BLaER1 treated with 17β-estradiol and CSF1 and Interleukin-3, amounts not matched to agents 10 nM and 100 nM (cell line): Measurements from ENCODE around the gene TFF3.

Experiments used
- H3K27ac ChIP-seq, 11 experiments: shearing (Covaris generic); formaldehyde crosslinking; 2 replicates each; pipeline ENCODE4 v1.8.1; 2022
- H3K27me3 ChIP-seq, 11 experiments: shearing (Covaris generic); formaldehyde crosslinking; 2 replicates each; pipeline ENCODE4 v1.8.1; 2022
- H3K36me3 ChIP-seq, 11 experiments: shearing (Covaris generic); formaldehyde crosslinking; 2 replicates each; pipeline ENCODE4 v1.8.1; 2022
- H3K4me1 ChIP-seq, 10 experiments: shearing (Covaris generic); formaldehyde crosslinking; 2 replicates each; pipeline ENCODE4 v1.8.1; 2022
- H3K4me2 ChIP-seq, 11 experiments: shearing (Covaris generic); formaldehyde crosslinking; 2 replicates each; pipeline ENCODE4 v1.8.1; 2022
- H3K4me3 ChIP-seq, 10 experiments: shearing (Covaris generic); formaldehyde crosslinking; 2 replicates each; pipeline ENCODE4 v1.8.1; 2022
- H3K9ac ChIP-seq, 11 experiments: shearing (Covaris generic); formaldehyde crosslinking; 2 replicates each; pipeline ENCODE4 v1.8.1; 2022
- H3K9me3 ChIP-seq, 11 experiments: shearing (Covaris generic); formaldehyde crosslinking; replicated peaks in 1 of 11; 2 replicates each; pipeline ENCODE4 v1.8.1; 2022
- H4K20me1 ChIP-seq, 11 experiments: shearing (Covaris generic); formaldehyde crosslinking; 2 replicates each; pipeline ENCODE4 v1.8.1; 2022
- Cebpa-rat ChIP-seq, 11 experiments: shearing (Covaris generic); IDR thresholded peaks; 2 replicates each; pipeline ENCODE4 v1.8.1; 2022

The TFF3 gene

GRCh38 chr21:42358261-42358660, 43.1 kb upstream of the TFF3 start:
- Histone ChIP-seq H3K9ac (no peak overlapping the region), H3K9me3 (peaks cover 36 to 55% (median 43%) of the 10 kb centered on the region in 11 experiments), H3K27me3 (0 out of 22 replicates have a peak, but pooled peaks cover 0 to 3% (median 0%) of the 10 kb centered on the region in 11 experiments), H3K4me3 (no peak overlapping the region), H3K27ac (no peak overlapping the region), H3K4me1 (peaks cover 7 to 32% (median 22%) of the 10 kb centered on the region in 10 experiments; a peak in 18 of 20 replicates), H3K36me3 (no peaks in the 10 kb centered on the region), H4K20me1 (no peaks in the 10 kb centered on the region), H3K4me2 (no peak overlapping the region)
- TF ChIP-seq Cebpa-rat (IDR thresholded peaks at IDR 0.05) = no peak

DNA sequence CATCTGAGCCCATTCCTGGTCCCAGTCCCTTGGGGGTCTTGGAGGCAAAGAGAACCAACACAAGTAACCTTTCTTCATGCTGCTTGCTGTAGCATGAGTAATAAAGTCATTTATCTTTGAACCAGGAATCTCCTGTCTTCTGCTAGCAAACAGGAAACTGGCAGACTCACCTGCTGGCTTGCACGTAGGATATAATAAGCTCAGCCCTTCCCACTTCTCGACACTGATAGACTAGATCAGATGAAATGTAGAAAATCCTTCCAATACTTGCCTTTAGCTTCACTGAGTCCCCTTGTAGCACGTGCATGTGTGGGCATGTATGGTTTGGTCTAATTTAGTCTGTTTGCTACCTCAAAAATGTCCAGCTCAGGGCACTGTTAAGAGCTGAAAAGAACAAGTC, 42.1 kb upstream of the TFF3 start:
- H3K9ac ChIP-seq = no peak overlapping the region
- no peak for TF ChIP-seq Cebpa-rat (IDR thresholded peaks at IDR 0.05)
- H3K9me3 ChIP-seq = peaks cover 36 to 57% (median 43%) of the 10 kb centered on the region in 11 experiments
- no peak overlapping the region for H3K27ac ChIP-seq
- peaks cover 0 to 23% (median 13%) of the 10 kb centered on the region in 10 experiments; a peak in 16 of 20 replicates for H3K4me1 ChIP-seq
- no peak overlapping the region for H3K4me3 ChIP-seq
- H4K20me1 ChIP-seq = no peaks in the 10 kb centered on the region
- H3K4me2 ChIP-seq = no peak overlapping the region
- H3K27me3 ChIP-seq = 0 out of 22 replicates have a peak, but pooled peaks cover 0 to 3% (median 0%) of the 10 kb centered on the region in 11 experiments
- no peaks in the 10 kb centered on the region for H3K36me3 ChIP-seq

DNA sequence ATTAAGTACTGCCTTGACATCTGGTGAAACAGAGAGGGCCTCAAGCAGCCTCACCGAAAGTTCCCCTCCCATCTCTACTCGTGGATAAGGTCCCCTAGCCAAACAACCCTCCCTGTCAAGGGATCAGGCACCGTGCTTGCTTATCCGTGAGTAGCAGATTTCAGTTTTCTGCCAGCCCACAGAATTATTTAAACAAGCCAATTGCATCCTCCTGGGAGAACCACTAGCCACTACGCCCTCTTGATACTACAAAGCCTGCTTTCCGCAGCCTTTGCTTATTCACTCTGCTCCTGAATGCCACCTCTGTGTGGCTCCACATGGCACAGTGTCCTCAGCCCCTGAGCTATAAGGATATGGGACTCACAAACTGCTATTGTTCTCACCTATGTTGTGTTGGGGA, 41.4 kb upstream of the TFF3 start:
- Histone ChIP-seq H3K9ac (no peak overlapping the region), H3K27me3 (0 out of 22 replicates have a peak, but pooled peaks cover 0 to 3% (median 0%) of the 10 kb centered on the region in 11 experiments), H3K27ac (no peak overlapping the region), H3K9me3 (peaks cover 36 to 57% (median 43%) of the 10 kb centered on the region in 11 experiments), H3K4me3 (no peak overlapping the region), H3K36me3 (no peaks in the 10 kb centered on the region), H3K4me1 (peaks cover 0 to 16% (median 10%) of the 10 kb centered on the region in 10 experiments; a peak in 12 of 20 replicates), H3K4me2 (no peak overlapping the region), H4K20me1 (no peaks in the 10 kb centered on the region)
- no peak for TF ChIP-seq Cebpa-rat (IDR thresholded peaks at IDR 0.05)

- Histone ChIP-seq H3K27me3 (no peaks in the 10 kb centered on the region), H3K4me3 (no peak overlapping the region), H3K9me3 (peaks cover 36 to 57% (median 43%) of the 10 kb centered on the region in 11 experiments), H3K27ac (no peak overlapping the region), H3K9ac (no peak overlapping the region), H3K4me1 (peaks cover 0 to 12% (median 7%) of the 10 kb centered on the region in 10 experiments; a peak in 12 of 20 replicates), H3K36me3 (no peaks in the 10 kb centered on the region), H4K20me1 (no peaks in the 10 kb centered on the region), H3K4me2 (no peak overlapping the region)
- no peak for TF ChIP-seq Cebpa-rat (IDR thresholded peaks at IDR 0.05)
These were observed 40.8 kb upstream of the TFF3 start for GRCh38 chr21:42356046-42356445.

- Histone ChIP-seq H3K9ac (no peak overlapping the region), H3K9me3 (peaks cover 29 to 48% (median 36%) of the 10 kb centered on the region in 11 experiments), H3K27ac (no peak overlapping the region), H3K4me3 (no peak overlapping the region), H3K36me3 (no peaks in the 10 kb centered on the region), H4K20me1 (no peaks in the 10 kb centered on the region), H3K4me1 (peaks cover 0 to 12% (median 7%) of the 10 kb centered on the region in 10 experiments; a peak in 12 of 20 replicates), H3K4me2 (peak overlapping the region in 9 of 11 experiments; percentile 6 to 51 (median 35); a peak in 13 of 22 replicates), H3K27me3 (no peaks in the 10 kb centered on the region)
- TF ChIP-seq Cebpa-rat (IDR thresholded peaks at IDR 0.05) = no peak
These were observed 38.4 kb upstream of the TFF3 start for GRCh38 chr21:42353623-42354022.

DNA sequence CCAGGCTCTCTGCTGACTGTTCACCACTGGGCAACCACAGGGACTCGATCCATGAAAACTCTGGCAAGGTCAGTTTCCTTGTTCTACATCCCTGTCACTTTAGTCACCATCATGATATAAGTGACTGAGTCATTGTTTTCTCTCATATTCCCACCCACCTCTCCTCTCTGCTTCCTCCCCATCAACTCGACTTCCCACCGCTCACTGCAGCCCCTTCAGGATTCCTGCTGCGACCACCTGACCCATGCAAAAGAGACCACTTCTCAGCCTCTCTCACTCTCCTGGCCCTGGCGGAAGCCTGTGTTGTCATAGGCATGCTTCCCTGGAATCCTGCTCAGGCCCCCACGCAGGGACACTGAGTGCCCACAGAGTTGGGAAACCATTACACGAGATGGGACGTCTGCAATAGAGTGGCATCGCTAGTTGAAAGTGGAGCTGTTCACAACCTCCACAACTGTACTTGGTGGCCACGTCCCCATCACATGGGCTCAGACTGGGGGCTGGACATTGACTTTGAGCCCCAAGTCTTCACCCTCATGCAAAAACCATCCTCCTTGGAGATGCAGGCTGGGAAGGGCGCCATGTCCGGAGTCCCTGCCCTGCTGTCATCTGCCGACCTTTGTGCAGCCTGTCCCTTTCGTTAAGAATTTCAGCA, 37.4 kb upstream of the TFF3 start:
- TF ChIP-seq Cebpa-rat (IDR thresholded peaks at IDR 0.05) = no peak
- no peaks in the 10 kb centered on the region for H3K36me3 ChIP-seq

GRCh38 chr21:42351626-42352440, 36.6 kb upstream of the TFF3 start:
- Histone ChIP-seq H3K4me3 (no peak overlapping the region), H3K27me3 (no peaks in the 10 kb centered on the region), H3K9me3 (peaks cover 24 to 48% (median 35%) of the 10 kb centered on the region in 11 experiments), H3K4me1 (peaks cover 0 to 14% (median 7%) of the 10 kb centered on the region in 10 experiments; a peak in 12 of 20 replicates), H3K4me2 (no peak overlapping the region), H3K36me3 (no peaks in the 10 kb centered on the region), H3K27ac (no peak overlapping the region), H3K9ac (no peak overlapping the region), H4K20me1 (no peaks in the 10 kb centered on the region)
- TF ChIP-seq Cebpa-rat (IDR thresholded peaks at IDR 0.05) = no peak

More for the DNA sequence above, 37.4 kb upstream of the TFF3 start:
- Histone ChIP-seq H3K9ac (no peak overlapping the region), H3K4me3 (no peak overlapping the region), H3K4me1 (peaks cover 0 to 13% (median 7%) of the 10 kb centered on the region in 10 experiments; a peak in 12 of 20 replicates), H3K9me3 (peaks cover 29 to 52% (median 41%) of the 10 kb centered on the region in 11 experiments), H3K27me3 (no peaks in the 10 kb centered on the region), H3K27ac (no peak overlapping the region), H4K20me1 (no peaks in the 10 kb centered on the region), H3K4me2 (no peak overlapping the region)

DNA sequence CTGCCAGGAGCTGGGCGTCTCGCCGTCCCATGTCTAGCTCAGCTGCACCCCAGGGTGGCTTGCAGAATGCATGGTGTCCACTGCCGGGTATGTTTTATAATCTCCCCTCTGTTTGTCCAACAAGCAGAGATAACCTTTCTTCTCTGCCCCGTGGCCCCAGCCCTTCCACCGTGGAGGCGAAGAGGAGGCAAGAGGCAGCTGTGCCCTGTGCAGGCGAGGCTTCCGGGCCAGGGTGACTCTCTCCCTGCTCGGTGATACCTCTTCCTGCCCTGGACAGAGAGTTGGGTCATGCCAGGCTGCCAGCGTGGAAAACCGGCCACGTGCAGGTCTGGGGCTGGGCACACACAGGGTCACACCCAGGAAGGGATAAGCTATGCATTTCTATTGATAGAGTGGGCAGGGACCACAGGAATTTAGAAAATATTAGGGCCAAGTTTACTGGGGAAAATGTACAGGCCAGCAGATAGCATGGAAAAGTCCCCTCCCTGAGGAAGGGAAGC, 35.8 kb upstream of the TFF3 start, which contains the start of gene TFF2:
Gene TFF2 (minus strand): TSS at position 68 of the 500 bp plus-strand sequence. CDS start 37 bp downstream, at position 31.
- H3K4me2 ChIP-seq = no peak within 1 kb of the TSS
- H3K9me3 ChIP-seq = peaks cover 18 to 40% (median 28%) of the 10 kb centered on the region in 11 experiments
- no peaks in the 10 kb centered on the region for H3K36me3 ChIP-seq
- no peaks in the 10 kb centered on the region for H4K20me1 ChIP-seq
- H3K4me1 ChIP-seq = peaks cover 0 to 14% (median 7%) of the 10 kb centered on the region in 10 experiments; a peak in 12 of 20 replicates
- H3K4me3 ChIP-seq = no peak within 1 kb of the TSS
- TF ChIP-seq Cebpa-rat (IDR thresholded peaks at IDR 0.05) = no peak
- H3K27me3 ChIP-seq = no peaks in the 10 kb centered on the region
- H3K9ac ChIP-seq = no peak within 1 kb of the TSS
- no peak within 1 kb of the TSS for H3K27ac ChIP-seq
